WTC11 (cell line): ENCODE data around the gene USH1C. TPM values are rescaled to one million over a fixed set of nuclear protein-coding genes. Genes with fewer than 3 reads are reported as not detected.

ENCODE experiments used
- ATAC-seq: fragments of 200-7000 bp; cut with Tn5 transposase; 2 replicates; pipeline ENCODE4 v1.10.0; 2021; ENCODE audit warnings: mild to moderate bottlenecking, moderate library complexity
- CTCF ChIA-PET: fragments of 300-600 bp; sonication (Branson Sonifier 250); formaldehyde crosslinking; loops from one replicate; lab custom pipeline; 2021; ENCODE audit warnings: antibody characterized with exemption; lab: Charles Lee
- POLR2A ChIA-PET: fragments of 350-600 bp; sonication (Branson Sonifier 250); formaldehyde crosslinking; loops from one replicate; lab custom pipeline; 2021; ENCODE audit warnings: antibody characterized with exemption; lab: Charles Lee
- DNase-seq: peaks from one replicate; pipeline ENCODE4 v3.0.0; 2021; ENCODE audit warnings: low spot score
- H3K27ac Mint-ChIP-seq: 2 replicates; pipeline ENCODE4 v1.8.0; 2021; ENCODE audit warnings: mixed read lengths
- H3K27me3 Mint-ChIP-seq: 2 replicates; pipeline ENCODE4 v1.8.0; 2021; ENCODE audit warnings: low read depth, mild to moderate bottlenecking, moderate library complexity, mixed read lengths
- H3K36me3 Mint-ChIP-seq: 2 replicates; pipeline ENCODE4 v1.8.0; 2021; ENCODE audit warnings: mixed read lengths
- H3K4me1 Mint-ChIP-seq: 2 replicates; pipeline ENCODE4 v1.8.0; 2022; ENCODE audit warnings: mixed read lengths
- H3K4me3 Mint-ChIP-seq: 2 replicates; pipeline ENCODE4 v1.8.0; 2021; ENCODE audit warnings: mild to moderate bottlenecking, moderate library complexity, mixed read lengths
- H3K9me3 Mint-ChIP-seq: 2 replicates; pipeline ENCODE4 v1.8.0; 2021; ENCODE audit warnings: mixed read lengths
- AR ChIP-seq: fragments of 250-450 bp; sonication (Bioruptor Pico); IDR thresholded peaks from 2 replicates; pipeline ENCODE4 v1.9.0; 2021; ENCODE audit warnings: mild to moderate bottlenecking
- ATF1 ChIP-seq: sonication (generic); formaldehyde crosslinking; IDR thresholded peaks from 2 replicates; pipeline ENCODE4 v1.8.1; 2023; ENCODE audit warnings: mild to moderate bottlenecking, moderate library complexity, missing genetic modification reagents
- CTCF ChIP-seq: fragments of 200-600 bp; IDR thresholded peaks from 2 replicates; pipeline ENCODE4 v1.8.0; 2022; ENCODE audit warnings: antibody characterized with exemption
- E2F4 ChIP-seq: sonication (generic); formaldehyde crosslinking; IDR thresholded peaks from 2 replicates; pipeline ENCODE4 v1.8.1; 2022; ENCODE audit warnings: low read depth, mild to moderate bottlenecking, moderate library complexity, missing genetic modification reagents, borderline replicate concordance
- EMX1 ChIP-seq: fragments of 250-450 bp; sonication (Bioruptor Pico); IDR thresholded peaks from 2 replicates; pipeline ENCODE4 v1.8.0; 2021; ENCODE audit warnings: mild to moderate bottlenecking
- HMGXB4 ChIP-seq: sonication (generic); formaldehyde crosslinking; IDR thresholded peaks from 2 replicates; pipeline ENCODE4 v1.8.1; 2023; ENCODE audit warnings: mild to moderate bottlenecking, moderate library complexity, missing genetic modification reagents
- JUN ChIP-seq: sonication (generic); formaldehyde crosslinking; IDR thresholded peaks from 2 replicates; pipeline ENCODE4 v1.8.0; 2023; ENCODE audit warnings: mild to moderate bottlenecking, missing genetic modification reagents
- KAT7 ChIP-seq: sonication (generic); formaldehyde crosslinking; IDR thresholded peaks from 2 replicates; pipeline ENCODE4 v1.8.1; 2023; ENCODE audit warnings: missing genetic modification reagents, mild to moderate bottlenecking, borderline replicate concordance
- MAX ChIP-seq: sonication (generic); formaldehyde crosslinking; IDR thresholded peaks from 2 replicates; pipeline ENCODE4 v1.8.0; 2022; ENCODE audit warnings: mild to moderate bottlenecking, missing genetic modification reagents
- NR1H2 ChIP-seq: sonication (generic); formaldehyde crosslinking; IDR thresholded peaks from 2 replicates; pipeline ENCODE4 v1.9.0; 2021; ENCODE audit warnings: mild to moderate bottlenecking, moderate library complexity, missing genetic modification reagents
- NR2C2 ChIP-seq: sonication (generic); formaldehyde crosslinking; IDR thresholded peaks from 2 replicates; pipeline ENCODE4 v1.8.0; 2022; ENCODE audit warnings: mild to moderate bottlenecking, missing genetic modification reagents
- NR3C1 ChIP-seq: sonication (generic); formaldehyde crosslinking; conservative IDR thresholded peaks from 2 replicates; pipeline ENCODE4 v1.8.1; 2023; ENCODE audit warnings: low read depth, mild to moderate bottlenecking, missing genetic modification reagents
- OVOL2 ChIP-seq: fragments of 250-450 bp; sonication (Bioruptor Pico); IDR thresholded peaks from 2 replicates; pipeline ENCODE4 v1.9.0; 2021; ENCODE audit warnings: mild to moderate bottlenecking, borderline replicate concordance
- PREB ChIP-seq: sonication (generic); formaldehyde crosslinking; IDR thresholded peaks from 2 replicates; pipeline ENCODE4 v1.8.1; 2022; ENCODE audit warnings: mild to moderate bottlenecking, missing genetic modification reagents, moderate library complexity, borderline replicate concordance
- RORB ChIP-seq: fragments of 250-450 bp; sonication (Bioruptor Pico); IDR thresholded peaks from 2 replicates; pipeline ENCODE4 v1.9.0; 2021; ENCODE audit warnings: mild to moderate bottlenecking
- TCF7 ChIP-seq: sonication (generic); formaldehyde crosslinking; IDR thresholded peaks from 2 replicates; pipeline ENCODE4 v1.8.0; 2022; ENCODE audit warnings: mild to moderate bottlenecking, low read depth, missing genetic modification reagents, moderate library complexity
- ZNF138 ChIP-seq: sonication (generic); formaldehyde crosslinking; conservative IDR thresholded peaks from 2 replicates; pipeline ENCODE4 v1.8.1; 2022; ENCODE audit warnings: mild to moderate bottlenecking, moderate library complexity, missing genetic modification reagents
- total RNA-seq: library from RNA; stranded (reverse); gene quantifications from 3 replicates; pipeline ENCODE4 v1.2.3, GENCODE V29; 2021

The USH1C gene
- total RNA-seq, 1 experiment from 2014 or later: 3.9 TPM

- TF ChIP-seq AR: no peak
- no peak for TF ChIP-seq ATF1 (CRISPR knock-in tag)
- no peak for TF ChIP-seq NR1H2 (CRISPR knock-in tag)
- TF ChIP-seq RORB (CRISPR knock-in tag): no peak
- TF ChIP-seq PREB (CRISPR knock-in tag): no peak
- TF ChIP-seq E2F4: no peak
- TF ChIP-seq EMX1: no peak
- TF ChIP-seq HMGXB4 (CRISPR knock-in tag): no peak
- TF ChIP-seq KAT7 (CRISPR knock-in tag): no peak
- no peak for TF ChIP-seq OVOL2
- no peak for TF ChIP-seq TCF7 (CRISPR knock-in tag)
- TF ChIP-seq JUN (CRISPR knock-in tag): no peak
- no peak for TF ChIP-seq NR2C2 (CRISPR knock-in tag)
- no peak for TF ChIP-seq ZNF138 (CRISPR knock-in tag)
These were observed 14.7 kb upstream of the USH1C start (continued) for GRCh38 chr11:17558916-17559315.

- DNase-seq (peak; percentile 6), ATAC-seq (no peak)
- no peaks in the 10 kb centered on the region for H3K27me3 Mint-ChIP-seq
- no peak for TF ChIP-seq MAX (CRISPR knock-in tag)
- TF ChIP-seq NR3C1 (CRISPR knock-in tag): no peak
- no peak for TF ChIP-seq CTCF
- H3K4me3 Mint-ChIP-seq: no peak overlapping the region
- no peaks in the 10 kb centered on the region for H3K4me1 Mint-ChIP-seq
- CTCF ChIA-PET: interaction anchor here (1.2 to 3.8 kb wide), 4 partner anchors 10 to 177 kb away, joined by 3 to 17 read pairs (median 4); partner anchors contain the start of genes OTOG and USH1C
- POLR2A ChIA-PET: no interaction called here
- H3K9me3 Mint-ChIP-seq: no peaks in the 10 kb centered on the region
- no peak overlapping the region; the same call in 1 of the 2 replicates for H3K27ac Mint-ChIP-seq
- no peaks in the 10 kb centered on the region for H3K36me3 Mint-ChIP-seq
These were observed 14.0 kb upstream of the USH1C start for GRCh38 chr11:17558025-17558780.
